Ishikawa (cell line): ENCODE results near the gene NLRP8.

Experiments
- CEBPB ChIP-seq: IDR thresholded peaks from 2 replicates; pipeline ENCODE4 v1.6.1; 2012
- CREB1 ChIP-seq: IDR thresholded peaks from 2 replicates; pipeline ENCODE4 v1.6.1; 2012; ENCODE audit warnings: low read depth
- EGR1 ChIP-seq: IDR thresholded peaks from 2 replicates; pipeline ENCODE4 v1.6.1; 2012
- EP300 ChIP-seq: IDR thresholded peaks from 2 replicates; pipeline ENCODE4 v1.6.1; 2012; ENCODE audit warnings: borderline replicate concordance
- FOXM1 ChIP-seq: IDR thresholded peaks from 2 replicates; pipeline ENCODE4 v1.6.1; 2012; ENCODE audit warnings: low read depth, borderline replicate concordance
- NFIC ChIP-seq: IDR thresholded peaks from 2 replicates; pipeline ENCODE4 v1.6.1; 2012
- RAD21 ChIP-seq: IDR thresholded peaks from 2 replicates; pipeline ENCODE4 v1.6.1; 2012; ENCODE audit warnings: low read depth
- TAF1 ChIP-seq: IDR thresholded peaks from 2 replicates; pipeline ENCODE4 v1.6.1; 2012; ENCODE audit warnings: low read depth, mild to moderate bottlenecking
- TCF12 ChIP-seq: IDR thresholded peaks from 2 replicates; pipeline ENCODE4 v1.6.1; 2012; ENCODE audit warnings: low read depth
- TEAD4 ChIP-seq: IDR thresholded peaks from 2 replicates; pipeline ENCODE4 v1.6.1; 2012
- YY1 ChIP-seq: IDR thresholded peaks from 2 replicates; pipeline ENCODE4 v1.6.1; 2012; ENCODE audit warnings: low read depth
- ZBTB7A ChIP-seq: IDR thresholded peaks from 2 replicates; pipeline ENCODE4 v1.6.1; 2012; ENCODE audit warnings: low read depth
- TF ChIP-seq, protein P1 (sequence below): IDR thresholded peaks from 2 replicates; pipeline ENCODE4 v1.6.1; 2012
- TF ChIP-seq, protein P2 (sequence below): IDR thresholded peaks from 2 replicates; pipeline ENCODE4 v1.6.1; 2012
- TF ChIP-seq, protein P3 (sequence below): IDR thresholded peaks from 2 replicates; pipeline ENCODE4 v1.6.1; 2012; ENCODE audit warnings: low read depth, mild to moderate bottlenecking

NLRP8 gene

DNA sequence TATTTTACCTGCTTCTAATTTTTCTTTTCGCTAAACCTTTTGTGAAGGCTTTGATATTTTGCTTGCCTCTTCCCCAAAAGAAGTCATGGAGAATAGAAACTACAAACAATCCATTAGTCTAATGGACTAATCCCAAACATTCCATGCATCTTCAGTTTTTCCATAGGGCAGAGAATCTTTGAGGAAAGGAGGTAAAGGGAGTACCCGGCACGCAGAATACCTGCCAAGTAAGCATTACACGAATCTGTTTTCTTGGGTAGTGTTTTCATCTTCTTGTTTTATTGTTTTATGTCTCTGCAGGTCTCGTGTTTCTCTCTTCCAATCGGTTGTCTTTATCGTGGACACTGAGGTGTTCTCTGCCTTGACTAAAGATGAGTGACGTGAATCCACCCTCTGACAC lies at the start of gene NLRP8:
Gene NLRP8 (plus strand): TSS at position 301 of the 400 bp plus-strand sequence.
- TF ChIP-seq YY1, result no peak
- no peak for TF ChIP-seq TAF1
- no peak for TF ChIP-seq FOXM1
- TF ChIP-seq, protein P1, sequence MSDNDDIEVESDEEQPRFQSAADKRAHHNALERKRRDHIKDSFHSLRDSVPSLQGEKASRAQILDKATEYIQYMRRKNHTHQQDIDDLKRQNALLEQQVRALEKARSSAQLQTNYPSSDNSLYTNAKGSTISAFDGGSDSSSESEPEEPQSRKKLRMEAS, result no peak
- TF ChIP-seq EP300, result no peak
- TF ChIP-seq, protein P2, sequence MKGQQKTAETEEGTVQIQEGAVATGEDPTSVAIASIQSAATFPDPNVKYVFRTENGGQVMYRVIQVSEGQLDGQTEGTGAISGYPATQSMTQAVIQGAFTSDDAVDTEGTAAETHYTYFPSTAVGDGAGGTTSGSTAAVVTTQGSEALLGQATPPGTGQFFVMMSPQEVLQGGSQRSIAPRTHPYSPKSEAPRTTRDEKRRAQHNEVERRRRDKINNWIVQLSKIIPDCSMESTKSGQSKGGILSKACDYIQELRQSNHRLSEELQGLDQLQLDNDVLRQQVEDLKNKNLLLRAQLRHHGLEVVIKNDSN, result no peak
- TF ChIP-seq NFIC, result no peak
- TF ChIP-seq, protein P3, sequence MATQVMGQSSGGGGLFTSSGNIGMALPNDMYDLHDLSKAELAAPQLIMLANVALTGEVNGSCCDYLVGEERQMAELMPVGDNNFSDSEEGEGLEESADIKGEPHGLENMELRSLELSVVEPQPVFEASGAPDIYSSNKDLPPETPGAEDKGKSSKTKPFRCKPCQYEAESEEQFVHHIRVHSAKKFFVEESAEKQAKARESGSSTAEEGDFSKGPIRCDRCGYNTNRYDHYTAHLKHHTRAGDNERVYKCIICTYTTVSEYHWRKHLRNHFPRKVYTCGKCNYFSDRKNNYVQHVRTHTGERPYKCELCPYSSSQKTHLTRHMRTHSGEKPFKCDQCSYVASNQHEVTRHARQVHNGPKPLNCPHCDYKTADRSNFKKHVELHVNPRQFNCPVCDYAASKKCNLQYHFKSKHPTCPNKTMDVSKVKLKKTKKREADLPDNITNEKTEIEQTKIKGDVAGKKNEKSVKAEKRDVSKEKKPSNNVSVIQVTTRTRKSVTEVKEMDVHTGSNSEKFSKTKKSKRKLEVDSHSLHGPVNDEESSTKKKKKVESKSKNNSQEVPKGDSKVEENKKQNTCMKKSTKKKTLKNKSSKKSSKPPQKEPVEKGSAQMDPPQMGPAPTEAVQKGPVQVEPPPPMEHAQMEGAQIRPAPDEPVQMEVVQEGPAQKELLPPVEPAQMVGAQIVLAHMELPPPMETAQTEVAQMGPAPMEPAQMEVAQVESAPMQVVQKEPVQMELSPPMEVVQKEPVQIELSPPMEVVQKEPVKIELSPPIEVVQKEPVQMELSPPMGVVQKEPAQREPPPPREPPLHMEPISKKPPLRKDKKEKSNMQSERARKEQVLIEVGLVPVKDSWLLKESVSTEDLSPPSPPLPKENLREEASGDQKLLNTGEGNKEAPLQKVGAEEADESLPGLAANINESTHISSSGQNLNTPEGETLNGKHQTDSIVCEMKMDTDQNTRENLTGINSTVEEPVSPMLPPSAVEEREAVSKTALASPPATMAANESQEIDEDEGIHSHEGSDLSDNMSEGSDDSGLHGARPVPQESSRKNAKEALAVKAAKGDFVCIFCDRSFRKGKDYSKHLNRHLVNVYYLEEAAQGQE, result no peak
- TF ChIP-seq CREB1, result no peak

DNA sequence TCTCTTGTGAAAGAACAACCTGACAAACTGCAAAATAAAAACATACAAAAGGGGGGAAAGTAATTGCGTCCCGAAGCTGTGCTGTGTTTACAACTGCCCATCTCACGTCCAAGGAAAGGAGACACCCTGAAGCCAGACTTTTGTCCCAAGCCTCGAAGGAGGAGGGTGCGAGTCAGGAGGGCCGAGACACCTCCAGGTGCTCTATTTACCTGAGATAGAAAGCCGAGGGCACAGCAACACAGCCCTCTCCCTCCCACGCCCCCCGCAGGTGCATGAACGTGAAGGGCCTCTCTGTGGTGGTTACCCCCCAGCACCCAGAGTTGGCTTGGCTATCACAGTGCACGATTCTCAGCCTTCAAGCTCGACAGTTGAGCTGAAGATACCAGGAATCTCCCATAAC lies 48.7 kb upstream of the NLRP8 start:
- TF ChIP-seq, protein P3, result no peak
- TF ChIP-seq NFIC, result no peak
- no peak for TF ChIP-seq TAF1
- no peak for TF ChIP-seq CREB1

DNA sequence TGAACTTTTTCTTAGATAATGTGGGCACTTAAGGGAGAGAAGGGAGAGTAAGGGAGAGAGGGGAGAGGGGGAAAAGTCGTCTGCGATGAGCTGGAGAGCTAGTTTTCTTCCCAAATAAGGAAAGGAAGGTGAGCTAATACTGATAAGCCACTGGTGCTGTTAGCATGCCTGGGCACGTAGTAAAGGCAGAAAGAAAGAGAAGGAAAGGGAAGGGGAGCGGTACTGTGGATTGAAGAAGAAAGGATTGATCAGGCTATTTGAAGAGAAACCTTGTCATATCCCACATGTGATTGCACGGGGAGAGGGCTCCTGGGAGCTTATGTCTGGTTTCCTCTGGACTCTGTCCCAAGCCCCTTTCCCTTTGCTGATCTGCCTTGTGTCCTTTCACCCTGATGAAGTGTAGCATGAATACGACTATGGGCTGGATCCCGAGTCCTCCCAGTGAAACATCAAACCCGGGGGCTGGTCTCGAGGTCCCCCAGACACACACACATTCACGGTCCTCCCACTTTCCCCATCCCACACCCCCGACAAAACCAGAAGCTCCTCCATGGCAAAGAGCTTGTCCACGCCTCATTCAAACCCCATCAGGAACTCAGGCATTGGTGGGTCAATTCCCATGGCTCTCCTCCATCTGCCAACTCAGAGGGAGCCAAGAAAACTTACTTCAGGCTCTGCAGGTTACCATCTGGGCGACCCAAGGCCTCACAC lies 46.1 kb upstream of the NLRP8 start:
- TF ChIP-seq TEAD4, result no peak
- TF ChIP-seq EP300, result no peak
- no peak for TF ChIP-seq TCF12
- TF ChIP-seq RAD21, result no peak
- no peak for TF ChIP-seq ZBTB7A
- TF ChIP-seq FOXM1, result no peak
- no peak for TF ChIP-seq YY1
- TF ChIP-seq EGR1, result no peak
- TF ChIP-seq, protein P2, result no peak
- TF ChIP-seq TAF1, result no peak
- no peak for TF ChIP-seq NFIC
- TF ChIP-seq, protein P1, result no peak
- TF ChIP-seq CREB1, result no peak
- TF ChIP-seq, protein P3, result no peak
- TF ChIP-seq CEBPB, result no peak

DNA sequence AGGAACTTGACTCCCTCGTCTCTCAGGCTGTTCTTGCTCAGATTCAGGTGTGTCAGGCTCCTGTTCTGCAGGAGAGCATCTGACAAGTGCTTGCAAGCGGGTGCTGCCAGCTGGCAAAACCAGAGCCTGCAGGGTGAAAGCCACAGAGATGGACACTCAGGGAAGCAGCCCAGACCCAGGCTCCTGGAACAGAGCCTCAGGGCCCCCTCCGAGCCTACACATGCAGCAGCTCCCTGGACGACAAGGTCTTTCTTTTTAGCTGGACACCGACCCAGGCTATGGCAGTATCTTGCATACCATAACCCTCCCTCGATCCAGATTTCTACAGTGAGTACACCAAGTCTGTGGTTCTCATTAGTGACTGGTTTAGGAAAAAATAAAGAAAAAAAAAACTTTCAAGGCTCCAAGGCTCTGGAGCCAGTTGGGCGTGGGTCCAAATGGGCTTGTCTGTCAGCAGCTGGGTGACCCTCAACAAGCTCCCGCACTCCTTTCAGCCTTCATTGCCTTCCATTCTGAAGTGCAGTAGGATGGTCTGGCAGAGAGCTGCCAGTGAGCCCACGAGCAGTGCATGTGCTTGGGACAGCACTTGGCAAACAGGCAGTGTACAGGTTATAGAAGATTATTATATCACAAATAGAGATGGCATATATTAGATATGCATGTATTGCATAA lies 45.4 kb upstream of the NLRP8 start:
- TF ChIP-seq CEBPB, result no peak
- TF ChIP-seq, protein P3, result no peak
- no peak for TF ChIP-seq ZBTB7A
